Urinary bladder (tissue), 4 donors: ENCODE data around the gene WFDC5. TPM values are rescaled to one million over a fixed set of nuclear protein-coding genes. Genes with fewer than 3 reads are reported as not detected.
A peak's percentile ranks its signal among the peaks of the same experiment; 100 is the strongest.

Source experiments
- DNase-seq: peaks from one replicate; pipeline ENCODE4 v3.0.0-alpha.2; 2015; ENCODE audit errors: extremely low spot score
- H3K27ac ChIP-seq: one replicate; pipeline ENCODE4 v1.5.1; 2013; ENCODE audit warnings: low read depth, mild to moderate bottlenecking, moderate library complexity
- H3K36me3 ChIP-seq: one replicate; pipeline ENCODE4 v1.6.1; 2013; ENCODE audit warnings: mild to moderate bottlenecking, moderate library complexity; ENCODE audit not compliant: insufficient read depth
- H3K4me1 ChIP-seq: one replicate; pipeline ENCODE4 v1.6.1; 2013; ENCODE audit warnings: mild to moderate bottlenecking, moderate library complexity; ENCODE audit not compliant: insufficient read depth
- H3K4me3 ChIP-seq: one replicate; pipeline ENCODE4 v1.5.1; 2013; ENCODE audit warnings: low read depth, low read length
- WGBS: extraction: QIAGEN DNeasy Blood & Tissue Kit; methylation state at CpG from one replicate; pipeline ENCODE4 v1.1.7; 2013; 5-methylcytosine and 5-hydroxymethylcytosine counted together
- polyA plus RNA-seq: library from polyadenylated mRNA; stranded (reverse); fragments of 200-250 nt; gene quantifications from one replicate; pipeline ENCODE4 v1.2.3, GENCODE V29; 2013
- total RNA-seq: library from RNA; depleted of rRNA; stranded (reverse); fragments of >200 nt; gene quantifications from one replicate; pipeline ENCODE4 v1.2.3, GENCODE V29; 2014
- donor health status: healthy with polysubstance abuse.
- donor health status: healthy.

Gene WFDC5
- total and polyA plus RNA-seq, 2 donors, result 0.26 to 0.27 TPM

DNA sequence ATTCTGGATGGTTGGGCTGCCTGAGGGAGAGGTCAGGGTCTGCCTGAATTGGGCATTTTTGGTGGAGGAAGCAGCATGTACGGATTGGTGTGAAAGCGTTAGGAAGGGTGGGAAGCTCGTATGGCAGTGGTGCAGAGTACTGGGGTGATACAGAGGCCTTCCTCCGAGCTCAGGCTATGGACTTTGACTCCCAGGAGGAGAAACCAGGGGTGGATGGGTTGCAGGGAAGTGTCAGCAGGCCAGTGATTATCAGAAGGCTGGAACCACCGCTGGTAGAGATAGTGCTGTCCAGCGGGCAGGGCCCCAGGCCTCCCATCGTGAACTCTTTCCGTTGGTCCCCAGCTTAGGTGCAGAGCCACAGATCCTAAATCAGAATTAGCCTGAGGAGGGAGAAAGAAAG lies 5.3 kb downstream of the WFDC5 start:
- DNase-seq, result no peak
- 75% methylated on average over 8 of the region's 8 CpGs for WGBS
- Histone ChIP-seq H3K36me3 (no peaks in the 10 kb centered on the region), H3K4me3 (no peak overlapping the region), H3K27ac (no peak overlapping the region), H3K4me1 (no peaks in the 10 kb centered on the region)

DNA sequence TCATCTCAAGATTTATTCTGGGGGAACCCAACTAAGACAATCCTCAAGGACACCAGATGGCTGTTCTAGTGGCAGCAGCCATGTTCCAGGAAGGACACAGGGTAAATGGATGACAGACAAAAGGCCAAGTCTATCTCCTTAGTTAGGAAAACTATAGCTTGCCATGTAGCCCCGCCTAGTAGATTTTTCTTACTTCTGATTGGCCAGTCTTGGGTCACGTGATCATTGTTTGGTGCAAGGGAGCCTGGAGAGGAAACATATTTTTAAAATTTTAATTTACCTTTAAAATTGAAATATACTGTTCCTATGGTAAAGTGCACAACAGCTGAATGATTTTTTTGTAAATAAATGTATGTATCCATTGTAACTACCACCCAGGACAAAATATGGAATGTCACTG lies 9.7 kb downstream of the WFDC5 start:
- DNase-seq, result no peak
- Histone ChIP-seq H3K27ac (no peak overlapping the region), H3K36me3 (no peaks in the 10 kb centered on the region), H3K4me1 (no peaks in the 10 kb centered on the region), H3K4me3 (no peak overlapping the region)
- 83% methylated on average over 2 of the region's 2 CpGs for WGBS

DNA sequence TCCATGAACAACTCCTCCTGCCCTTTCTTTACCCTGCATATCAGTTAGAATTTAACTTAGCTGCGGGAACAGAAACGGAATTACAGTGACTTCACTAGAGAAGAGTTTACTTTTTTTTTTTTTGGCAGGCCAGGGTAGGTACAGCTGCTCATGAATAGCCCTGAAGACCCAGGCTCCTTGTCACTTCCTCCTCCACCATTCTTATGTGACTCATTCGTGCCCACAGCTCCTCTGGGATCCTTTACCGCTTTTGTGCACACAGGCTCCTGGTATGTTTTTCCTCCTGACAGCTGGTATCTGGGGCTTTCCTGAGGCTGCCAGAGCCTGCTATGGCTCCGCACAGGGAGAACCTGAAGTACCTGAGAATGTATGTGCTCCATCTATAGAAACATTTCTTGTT lies 10.2 kb downstream of the WFDC5 start:
- no peak for DNase-seq
- no peak overlapping the region for H3K4me3 ChIP-seq
- no peaks in the 10 kb centered on the region for H3K4me1 ChIP-seq
- no peaks in the 10 kb centered on the region for H3K36me3 ChIP-seq
- no peak overlapping the region for H3K27ac ChIP-seq
- 62% methylated on average over 5 of the region's 5 CpGs for WGBS

DNA sequence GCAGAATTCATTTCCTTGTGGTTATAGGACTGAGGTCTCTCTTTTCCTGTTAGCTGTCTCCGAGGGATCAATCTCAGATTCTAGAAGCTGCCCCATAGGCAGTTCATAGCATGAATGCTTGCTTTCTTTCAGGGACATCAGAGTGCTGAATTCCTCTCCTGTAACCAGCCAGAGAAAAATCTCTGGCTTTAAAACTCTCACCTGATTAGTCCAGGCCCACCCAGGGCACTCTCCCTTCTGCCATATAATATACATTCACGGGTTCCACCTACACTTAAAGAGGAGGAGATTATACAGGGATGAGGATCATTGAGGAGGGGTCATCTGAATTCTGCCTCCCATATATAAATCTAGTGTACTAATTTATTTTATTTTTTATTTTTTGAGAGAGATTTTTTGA lies 11.9 kb downstream of the WFDC5 start:
- WGBS, result 79% methylated on average over 2 of the region's 2 CpGs

DNA sequence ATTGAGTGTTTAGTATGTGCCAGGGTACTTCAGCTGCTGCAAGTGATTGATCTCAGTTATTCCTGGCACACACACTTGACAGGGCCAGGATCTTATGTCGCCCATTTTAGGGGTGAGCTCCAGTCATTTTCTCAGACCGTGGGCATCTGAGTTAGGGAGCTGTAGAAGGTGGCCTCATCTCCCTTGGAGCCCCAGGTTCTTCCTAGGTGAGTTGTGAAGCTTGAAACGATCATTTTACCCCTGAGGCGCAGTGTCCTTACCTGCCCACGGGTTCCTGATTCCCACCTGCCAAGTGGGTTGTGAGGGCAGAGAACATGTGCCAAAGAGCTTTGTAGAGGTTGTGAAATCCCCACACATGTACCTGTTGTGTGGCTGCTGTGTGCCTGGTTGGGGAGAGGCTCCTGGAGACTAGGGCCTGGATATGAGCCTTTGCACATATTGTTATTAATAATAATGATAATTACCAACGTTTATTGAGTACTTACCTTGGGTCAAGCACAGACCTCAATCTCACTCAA lies 13.6 kb downstream of the WFDC5 start:
- no peak for DNase-seq
- Histone ChIP-seq H3K27ac (no peak overlapping the region), H3K36me3 (no peaks in the 10 kb centered on the region), H3K4me1 (peaks cover 5% of the 10 kb centered on the region), H3K4me3 (no peak overlapping the region)
- 76% methylated on average over 6 of the region's 6 CpGs for WGBS

More for the DNA sequence above, 11.9 kb downstream of the WFDC5 start:
- DNase-seq, result no peak
- Histone ChIP-seq H3K4me3 (no peak overlapping the region), H3K4me1 (peaks cover 1% of the 10 kb centered on the region), H3K36me3 (no peaks in the 10 kb centered on the region), H3K27ac (no peak overlapping the region)

DNA sequence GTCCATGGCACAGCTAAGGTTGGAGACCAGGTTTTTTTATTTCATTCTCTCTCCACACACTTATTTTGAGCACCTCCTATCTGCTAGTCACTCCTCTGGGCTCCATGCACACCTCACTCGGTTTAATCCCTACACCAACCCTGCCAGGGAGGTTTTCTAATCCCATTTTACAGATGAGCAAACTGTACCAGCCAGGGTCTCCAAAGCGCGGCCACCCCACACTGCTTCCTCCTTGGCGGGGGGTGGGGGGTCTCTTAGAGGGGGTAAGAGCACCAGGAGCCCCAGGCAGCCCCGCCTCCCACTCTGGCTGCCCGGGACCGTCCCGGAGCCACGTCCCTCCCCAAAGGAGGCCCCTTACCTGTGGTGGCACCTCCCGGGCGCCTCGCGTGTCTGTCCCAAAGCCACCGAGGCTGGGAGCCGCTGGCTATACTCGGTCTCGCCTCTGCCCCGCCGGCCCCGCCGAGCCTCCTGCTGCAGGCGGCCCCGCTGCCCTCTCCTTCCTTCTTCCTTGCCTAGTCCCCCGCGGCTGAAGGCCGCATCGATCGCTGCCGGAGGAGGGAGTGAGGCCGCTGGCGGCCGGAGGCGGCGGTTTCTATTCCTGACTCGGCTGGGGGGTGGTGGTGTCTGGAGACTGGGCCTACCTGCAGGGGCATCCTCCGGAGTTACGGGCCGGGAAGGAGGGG lies 14.3 kb downstream of the WFDC5 start, which contains the start of gene KCNS1:
TSS of gene KCNS1 (minus strand) at position 565 of the 683 bp plus-strand sequence. CDS start 1,891 bp downstream, outside the sequence.
- Histone ChIP-seq H3K36me3 (no peaks in the 10 kb centered on the region), H3K4me1 (peaks cover 5% of the 10 kb centered on the region), H3K4me3 (no peak within 1 kb of the TSS), H3K27ac (no peak within 1 kb of the TSS)
- DNase-seq, result no peak
- whole genome bisulfite sequencing, result 7% methylated on average over 38 of the region's 38 CpGs

DNA sequence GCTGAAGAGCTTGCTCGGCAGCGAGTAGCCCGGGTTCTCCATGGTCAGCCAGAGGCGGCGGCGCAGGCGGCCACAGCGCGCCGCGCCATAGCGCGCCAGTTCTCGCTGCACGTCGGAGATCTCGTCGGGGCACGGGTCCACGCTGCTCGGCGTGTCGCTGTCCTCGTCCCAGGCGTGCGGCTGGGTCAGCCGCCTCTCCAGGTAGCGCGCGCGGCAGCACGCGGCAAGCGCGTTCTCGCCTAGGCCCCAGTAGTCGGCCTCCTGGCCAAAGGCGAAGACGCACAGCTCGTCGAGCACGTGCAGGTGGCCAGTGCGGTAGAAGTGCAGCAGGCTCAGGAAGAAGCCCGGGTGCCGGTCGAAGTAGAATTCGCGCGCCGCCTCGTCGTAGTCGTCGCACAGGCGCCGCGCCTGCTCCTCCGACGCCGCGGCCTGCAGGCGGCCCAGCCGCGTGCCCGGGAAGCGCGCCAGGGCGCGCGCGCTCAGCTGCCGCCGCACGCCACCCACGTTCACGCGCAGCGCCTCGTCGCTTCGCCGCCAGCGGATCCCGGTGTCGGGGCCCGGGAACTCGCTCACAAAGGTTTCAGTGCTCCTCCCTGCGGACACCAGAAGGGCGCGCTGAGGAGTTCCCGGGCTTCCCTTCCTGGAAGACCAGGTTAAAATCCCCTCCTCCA lies 16.7 kb downstream of the WFDC5 start:
- 5% methylated on average over 91 of the region's 91 CpGs for WGBS
- Histone ChIP-seq H3K4me3 (peak overlapping the region; percentile 3), H3K4me1 (peaks cover 5% of the 10 kb centered on the region), H3K27ac (no peak overlapping the region), H3K36me3 (no peaks in the 10 kb centered on the region)
- DNase-seq, result no peak

DNA sequence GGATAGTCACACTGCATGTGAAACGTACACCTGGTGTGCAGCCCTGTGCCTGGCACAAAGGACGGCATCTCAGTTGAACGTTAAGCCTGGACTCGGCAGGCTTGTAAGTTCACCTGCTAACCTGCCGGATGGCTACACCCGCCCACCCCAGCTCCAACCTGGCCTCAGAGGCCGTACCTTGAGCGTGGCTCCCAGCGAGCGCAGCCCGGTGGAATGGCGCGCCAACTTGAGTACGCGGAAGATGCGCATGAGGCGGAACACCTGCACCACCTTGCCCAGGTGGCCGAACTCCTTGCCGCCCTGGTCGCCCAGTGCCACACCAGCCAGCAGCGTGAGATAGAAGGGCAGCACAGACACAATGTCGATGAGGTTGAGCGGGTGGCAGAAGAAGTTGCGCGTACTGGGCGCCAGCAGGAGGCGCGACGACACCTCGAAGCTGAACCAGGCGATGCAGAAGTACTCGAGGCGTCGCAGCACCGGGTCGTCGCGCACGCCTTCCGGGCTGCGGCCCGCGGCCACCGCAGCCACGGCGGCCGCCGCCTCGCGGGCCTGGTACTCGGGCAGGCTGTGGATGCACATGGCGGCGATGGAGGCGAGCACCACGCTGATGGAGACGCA lies 17.4 kb downstream of the WFDC5 start:
- 28% methylated on average over 56 of the region's 56 CpGs for WGBS
- DNase-seq, result no peak

DNA sequence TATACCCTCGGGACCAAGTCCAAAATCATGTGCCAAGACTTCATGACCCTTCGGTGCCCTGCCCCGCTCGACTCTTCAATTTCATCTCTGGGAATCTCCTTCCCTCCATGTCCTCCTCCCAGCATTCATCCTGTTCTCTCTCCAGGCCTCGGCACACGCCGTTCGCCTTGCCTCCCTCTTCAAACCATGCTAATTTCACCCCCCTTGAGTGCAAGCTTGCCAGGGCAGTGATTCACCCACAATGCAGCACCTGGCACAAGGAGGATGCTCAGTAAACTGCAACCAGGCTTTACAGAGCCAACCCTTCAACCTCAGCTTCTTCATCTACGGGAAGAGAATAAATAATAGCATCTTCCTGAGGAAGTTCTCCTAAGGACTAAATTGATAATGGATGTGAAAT lies 18.2 kb downstream of the WFDC5 start:
- 82% methylated on average over 9 of the region's 9 CpGs for WGBS

More for the DNA sequence above, 17.4 kb downstream of the WFDC5 start:
- H3K4me1 ChIP-seq, result peaks cover 5% of the 10 kb centered on the region
- peak overlapping the region; percentile 3 for H3K4me3 ChIP-seq
- no peaks in the 10 kb centered on the region for H3K36me3 ChIP-seq
- no peak overlapping the region for H3K27ac ChIP-seq

DNA sequence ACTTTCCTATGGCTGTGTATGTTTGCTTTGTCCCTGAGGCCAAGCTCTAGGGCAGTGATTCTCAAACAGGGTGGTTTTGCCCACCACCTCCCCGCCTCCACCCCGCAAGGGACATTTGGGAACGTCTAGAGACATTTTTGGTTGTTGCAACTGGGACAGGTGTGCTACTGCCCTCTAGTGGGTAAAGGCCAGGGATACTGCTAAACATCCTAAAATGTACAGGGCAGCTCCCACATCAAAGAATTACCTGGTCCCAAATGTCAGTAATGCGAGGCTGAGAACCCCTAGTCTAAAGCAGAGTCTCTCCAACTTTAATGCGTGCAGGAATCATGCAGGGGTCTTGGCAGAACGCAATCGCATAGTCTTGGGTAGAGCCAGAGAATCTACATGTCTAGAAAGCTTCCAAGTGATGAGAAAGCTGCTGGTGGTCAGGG lies 19.2 kb downstream of the WFDC5 start:
- no peak for DNase-seq
- Histone ChIP-seq H3K27ac (no peak overlapping the region), H3K36me3 (no peaks in the 10 kb centered on the region), H3K4me1 (peaks cover 5% of the 10 kb centered on the region), H3K4me3 (no peak overlapping the region)
- WGBS, result 10% methylated on average over 7 of the region's 7 CpGs

More for the DNA sequence above, 18.2 kb downstream of the WFDC5 start:
- DNase-seq, result no peak
- Histone ChIP-seq H3K4me1 (peaks cover 5% of the 10 kb centered on the region), H3K4me3 (no peak overlapping the region), H3K27ac (no peak overlapping the region), H3K36me3 (no peaks in the 10 kb centered on the region)

DNA sequence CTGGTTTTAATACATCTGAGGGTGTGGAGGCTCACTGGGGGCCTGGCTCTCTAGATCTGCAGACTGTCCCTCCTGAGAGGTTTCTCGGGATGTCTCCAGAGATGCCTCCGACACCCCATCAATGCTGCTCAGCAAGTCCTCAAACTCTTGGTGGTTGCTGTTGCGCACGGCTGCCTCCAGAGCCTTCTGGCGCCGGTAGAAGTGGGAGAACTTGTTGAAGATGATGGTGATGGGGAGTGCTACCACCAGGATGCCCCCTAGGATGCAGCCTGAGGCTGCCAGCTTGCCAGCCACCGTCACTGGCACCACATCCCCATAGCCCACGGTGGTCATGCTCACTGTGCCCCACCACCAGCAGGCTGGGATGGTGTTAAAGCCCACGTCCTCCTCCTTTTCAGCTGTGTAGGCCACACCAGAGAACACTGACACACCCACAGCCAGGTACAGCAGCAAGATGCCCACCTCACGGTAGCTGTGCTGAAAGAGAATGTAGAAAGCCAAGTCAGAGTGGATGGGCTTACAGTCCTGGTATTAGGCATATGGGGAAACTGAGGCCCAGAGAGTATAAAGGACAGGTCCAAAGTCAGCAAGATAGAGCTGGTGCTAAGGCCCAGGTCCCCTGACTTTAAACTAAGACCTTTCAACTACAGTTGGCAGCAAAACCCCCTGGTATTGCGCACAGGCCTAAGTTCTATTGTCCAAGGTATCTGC lies 20.0 kb downstream of the WFDC5 start:
- 92% methylated on average over 11 of the region's 11 CpGs for WGBS
- no peak for DNase-seq
- H3K4me1 ChIP-seq, result peaks cover 5% of the 10 kb centered on the region

DNA sequence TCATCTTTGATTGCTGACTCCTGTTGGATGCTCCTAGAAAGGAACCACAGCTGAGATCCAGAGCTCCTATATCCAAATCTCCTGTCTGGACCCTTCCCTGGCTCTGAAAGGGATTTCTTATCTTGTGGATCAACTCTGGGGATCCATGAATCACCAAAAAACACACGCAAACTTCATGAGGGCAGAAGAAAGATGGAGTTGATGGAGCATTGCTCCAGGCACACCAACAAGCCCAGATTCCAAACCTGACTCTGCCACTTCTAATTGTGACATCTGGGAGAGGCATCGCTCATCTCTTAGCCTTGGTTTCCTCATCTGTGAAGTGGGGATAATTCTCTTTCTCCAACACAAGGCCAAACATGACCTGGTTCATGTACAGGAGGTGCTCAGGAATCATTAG lies 20.8 kb downstream of the WFDC5 start:
- Histone ChIP-seq H3K27ac (no peak overlapping the region), H3K36me3 (no peaks in the 10 kb centered on the region), H3K4me1 (peaks cover 5% of the 10 kb centered on the region), H3K4me3 (no peak overlapping the region)
- 89% methylated on average over 2 of the region's 2 CpGs for WGBS
- no peak for DNase-seq

More for the DNA sequence above, 20.0 kb downstream of the WFDC5 start:
- Histone ChIP-seq H3K36me3 (no peaks in the 10 kb centered on the region), H3K27ac (no peak overlapping the region), H3K4me3 (no peak overlapping the region)

DNA sequence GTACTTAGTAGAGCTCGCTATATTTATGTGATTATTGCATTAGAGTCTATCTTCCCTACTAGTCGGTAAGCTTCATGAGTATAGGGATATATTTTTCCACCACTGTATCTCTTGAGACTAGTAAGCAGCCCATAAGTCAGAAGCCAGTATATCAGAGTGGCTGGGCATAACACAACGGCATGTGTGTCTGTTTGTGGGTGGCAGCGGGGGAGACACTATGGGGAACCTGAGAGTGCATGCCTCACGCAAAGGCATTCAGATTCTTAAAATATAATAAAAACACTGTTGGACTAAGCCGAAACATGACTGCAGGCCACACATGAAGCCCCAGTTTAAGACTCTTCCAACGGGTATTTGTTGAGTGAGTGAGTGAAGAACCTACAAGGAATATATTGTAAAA lies 22.1 kb downstream of the WFDC5 start:
- Histone ChIP-seq H3K4me1 (peaks cover 2% of the 10 kb centered on the region), H3K27ac (no peak overlapping the region), H3K4me3 (no peak overlapping the region), H3K36me3 (no peaks in the 10 kb centered on the region)
- no peak for DNase-seq
- 88% methylated on average over 7 of the region's 7 CpGs for WGBS
